ENCODE measurements around the gene ZNF462. TPM values are rescaled to one million over a fixed set of nuclear protein-coding genes. Genes with fewer than 3 reads are reported as not detected.

The ZNF462 gene
- total RNA-seq, 1 donor from 2014 or later = 154 TPM

DNA sequence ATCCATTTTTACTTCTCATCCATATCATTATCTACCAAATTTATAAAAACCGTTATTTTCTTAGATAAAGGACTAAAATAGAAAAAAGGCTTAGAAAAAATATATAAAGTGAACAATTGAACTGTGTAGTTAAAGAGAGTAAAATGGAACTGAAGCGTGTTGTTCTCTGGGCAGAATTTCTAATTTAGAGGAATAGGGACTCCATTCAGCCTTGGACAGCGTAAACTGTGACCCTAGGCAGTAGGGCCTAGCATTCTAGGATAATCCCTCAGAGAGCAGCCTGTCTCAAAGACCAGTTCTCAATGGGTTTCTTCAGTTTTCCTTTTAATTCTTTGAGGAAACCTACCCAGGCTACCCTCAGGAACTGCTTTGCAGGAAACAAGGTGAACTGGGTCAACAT, 11.1 kb downstream of the ZNF462 start:
- TF ChIP-seq, protein P1, sequence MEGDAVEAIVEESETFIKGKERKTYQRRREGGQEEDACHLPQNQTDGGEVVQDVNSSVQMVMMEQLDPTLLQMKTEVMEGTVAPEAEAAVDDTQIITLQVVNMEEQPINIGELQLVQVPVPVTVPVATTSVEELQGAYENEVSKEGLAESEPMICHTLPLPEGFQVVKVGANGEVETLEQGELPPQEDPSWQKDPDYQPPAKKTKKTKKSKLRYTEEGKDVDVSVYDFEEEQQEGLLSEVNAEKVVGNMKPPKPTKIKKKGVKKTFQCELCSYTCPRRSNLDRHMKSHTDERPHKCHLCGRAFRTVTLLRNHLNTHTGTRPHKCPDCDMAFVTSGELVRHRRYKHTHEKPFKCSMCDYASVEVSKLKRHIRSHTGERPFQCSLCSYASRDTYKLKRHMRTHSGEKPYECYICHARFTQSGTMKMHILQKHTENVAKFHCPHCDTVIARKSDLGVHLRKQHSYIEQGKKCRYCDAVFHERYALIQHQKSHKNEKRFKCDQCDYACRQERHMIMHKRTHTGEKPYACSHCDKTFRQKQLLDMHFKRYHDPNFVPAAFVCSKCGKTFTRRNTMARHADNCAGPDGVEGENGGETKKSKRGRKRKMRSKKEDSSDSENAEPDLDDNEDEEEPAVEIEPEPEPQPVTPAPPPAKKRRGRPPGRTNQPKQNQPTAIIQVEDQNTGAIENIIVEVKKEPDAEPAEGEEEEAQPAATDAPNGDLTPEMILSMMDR (IDR thresholded peaks at IDR 0.05; ENCODE audit: unreplicated experiment) = no peak
- Mint-ChIP-seq H3K27ac (no peak overlapping the region), H3K27me3 (ENCODE audit: low read depth) (no peaks in the 10 kb centered on the region), H3K9me3 (no peaks in the 10 kb centered on the region), H3K4me3 (no peak overlapping the region), H3K36me3 (no peaks in the 10 kb centered on the region), H3K4me1 (peaks cover 39% of the 10 kb centered on the region)
- DNase-seq (ENCODE audit: low spot score in 2 of 2, unreplicated experiment in 2 of 2) = no peak

DNA sequence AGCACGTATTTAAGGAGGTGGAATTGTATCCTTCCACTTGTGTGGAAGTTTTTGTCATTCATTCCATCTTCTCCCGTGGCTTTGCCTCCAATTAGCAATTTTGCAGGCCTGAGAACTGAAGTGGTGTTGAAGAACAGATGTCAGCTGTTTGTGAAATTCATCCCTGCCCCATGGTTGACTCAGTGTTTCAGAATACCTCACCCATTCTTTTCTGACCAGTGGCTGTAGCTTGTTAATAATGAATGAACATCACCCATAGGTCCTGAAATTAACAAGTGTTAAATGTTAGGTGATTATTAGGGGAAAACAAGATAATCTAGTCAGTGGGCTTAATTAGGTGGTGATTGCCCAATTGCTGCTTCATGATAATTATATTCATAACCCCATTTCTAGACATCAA, 11.7 kb downstream of the ZNF462 start:
- TF ChIP-seq, protein P1 (IDR thresholded peaks at IDR 0.05; ENCODE audit: unreplicated experiment) = no peak
- H3K4me3 Mint-ChIP-seq = no peak overlapping the region
- no peak for DNase-seq (ENCODE audit: low spot score in 2 of 2, unreplicated experiment in 2 of 2)
- H3K36me3 Mint-ChIP-seq = no peaks in the 10 kb centered on the region
- H3K27ac Mint-ChIP-seq = no peak overlapping the region
- peaks cover 38% of the 10 kb centered on the region for H3K4me1 Mint-ChIP-seq
- H3K9me3 Mint-ChIP-seq = no peaks in the 10 kb centered on the region
- no peaks in the 10 kb centered on the region for H3K27me3 Mint-ChIP-seq (ENCODE audit: low read depth)

DNA sequence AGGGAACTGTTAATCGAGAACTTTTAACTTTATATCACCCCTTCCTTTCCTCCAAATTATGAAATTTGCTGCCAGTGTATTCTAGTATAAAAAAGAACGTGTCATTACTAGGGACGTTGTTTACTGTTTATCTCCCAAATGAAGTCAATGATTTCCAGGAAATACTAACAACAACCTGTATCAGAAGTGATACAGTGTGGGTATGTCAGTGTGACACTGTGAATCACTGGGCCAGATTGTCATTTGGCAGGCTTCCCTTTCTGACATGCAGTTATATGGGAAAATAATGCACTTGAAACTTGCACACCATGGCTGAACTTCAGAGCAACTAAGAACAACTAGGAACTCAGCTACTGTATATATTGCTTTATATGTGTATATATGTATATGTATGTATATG, 12.6 kb downstream of the ZNF462 start:
- Mint-ChIP-seq H3K9me3 (no peaks in the 10 kb centered on the region), H3K36me3 (peaks cover 1% of the 10 kb centered on the region), H3K27ac (no peak overlapping the region), H3K4me1 (peaks cover 31% of the 10 kb centered on the region), H3K27me3 (ENCODE audit: low read depth) (no peaks in the 10 kb centered on the region), H3K4me3 (no peak overlapping the region)
- TF ChIP-seq, protein P1 (IDR thresholded peaks at IDR 0.05; ENCODE audit: unreplicated experiment) = no peak
- DNase-seq (ENCODE audit: low spot score in 2 of 2, unreplicated experiment in 2 of 2) = no peak

- H3K4me3 Mint-ChIP-seq = no peak overlapping the region
- TF ChIP-seq, protein P1 (IDR thresholded peaks at IDR 0.05; ENCODE audit: unreplicated experiment) = no peak
- H3K9me3 Mint-ChIP-seq = no peaks in the 10 kb centered on the region
- peaks cover 24% of the 10 kb centered on the region for H3K4me1 Mint-ChIP-seq
- no peak for DNase-seq (ENCODE audit: low spot score in 2 of 2, unreplicated experiment in 2 of 2)
- H3K36me3 Mint-ChIP-seq = peaks cover 2% of the 10 kb centered on the region
- no peak overlapping the region for H3K27ac Mint-ChIP-seq
- no peaks in the 10 kb centered on the region for H3K27me3 Mint-ChIP-seq (ENCODE audit: low read depth)
Measured at GRCh38 chr9:106877345-106877744, 14.4 kb downstream of the ZNF462 start.

GRCh38 chr9:106878081-106878837, 15.3 kb downstream of the ZNF462 start:
- Mint-ChIP-seq H3K27me3 (ENCODE audit: low read depth) (no peaks in the 10 kb centered on the region), H3K36me3 (peaks cover 6% of the 10 kb centered on the region), H3K27ac (peak overlapping the region; percentile 48), H3K4me3 (no peak overlapping the region), H3K4me1 (peaks cover 24% of the 10 kb centered on the region), H3K9me3 (peaks cover 5% of the 10 kb centered on the region)
- TF ChIP-seq, protein P1 (IDR thresholded peaks at IDR 0.05; ENCODE audit: unreplicated experiment) = no peak
- no peak for DNase-seq (ENCODE audit: low spot score in 2 of 2, unreplicated experiment in 2 of 2)
